Fibroblast of lung (primary cell): ENCODE measurements around the gene TBC1D14. TPM values are rescaled to one million over a fixed set of nuclear protein-coding genes. Genes with fewer than 3 reads are reported as not detected.
A peak's percentile ranks its signal among the peaks of the same experiment; 100 is the strongest.

Experiments
- DNase-seq, 2 donors: peaks; one replicate each; pipeline versions ENCODE4 v3.0.0 to v3.0.0-alpha.2; 2010; ENCODE audit warnings: low read depth in 2 of 2
- H2AFZ ChIP-seq: 2 replicates; pipeline ENCODE4 v1.5.1; 2012; ENCODE audit warnings: low read length, control low read depth, inconsistent platforms
- H3K27ac ChIP-seq: 2 replicates; pipeline ENCODE4 v1.5.1; 2011; ENCODE audit warnings: low read length, control low read depth; ENCODE audit not compliant: insufficient read depth
- H3K27me3 ChIP-seq: 2 replicates; pipeline ENCODE4 v1.5.1; 2011; ENCODE audit warnings: mild to moderate bottlenecking, low read length; ENCODE audit not compliant: control insufficient read depth, insufficient read depth
- H3K36me3 ChIP-seq: 2 replicates; pipeline ENCODE4 v1.5.1; 2011; ENCODE audit warnings: low read length; ENCODE audit not compliant: control insufficient read depth, insufficient read depth
- H3K4me1 ChIP-seq: 2 replicates; pipeline ENCODE4 v1.5.1; 2011; ENCODE audit warnings: low read length; ENCODE audit not compliant: control insufficient read depth, insufficient read depth; ENCODE audit errors: extremely low read depth
- H3K4me2 ChIP-seq: 2 replicates; pipeline ENCODE4 v1.5.1; 2011; ENCODE audit warnings: low read length, control low read depth; ENCODE audit not compliant: insufficient read depth; ENCODE audit errors: extremely low read depth
- H3K4me3 ChIP-seq, 4 experiments: fragments of 200-600 bp in 1 of 4; sonication (generic) in 1 of 4; replicated peaks in 1 of 4; 2 replicates each; pipeline ENCODE4 v1.5.1; 2011 to 2016; ENCODE audit warnings: low read length in 4 of 4, low read depth in 3 of 4, mild to moderate bottlenecking in 3 of 4, control low read depth in 2 of 4, inconsistent platforms in 1 of 4, mixed read lengths in 1 of 4; ENCODE audit not compliant: insufficient read depth in 1 of 4; ENCODE audit errors: control extremely low read depth in 1 of 4
- H3K79me2 ChIP-seq: 2 replicates; pipeline ENCODE4 v1.5.1; 2012; ENCODE audit warnings: mild to moderate bottlenecking, low read length, inconsistent platforms; ENCODE audit not compliant: control insufficient read depth, insufficient read depth
- H3K9ac ChIP-seq: 2 replicates; pipeline ENCODE4 v1.5.1; 2011; ENCODE audit warnings: mild to moderate bottlenecking, low read length, control low read depth; ENCODE audit not compliant: insufficient read depth
- H3K9me3 ChIP-seq: 2 replicates; pipeline ENCODE4 v1.5.1; 2012; ENCODE audit warnings: low read depth, low read length; ENCODE audit not compliant: control insufficient read depth, insufficient read depth
- H4K20me1 ChIP-seq: 2 replicates; pipeline ENCODE4 v1.5.1; 2011; ENCODE audit warnings: low read length; ENCODE audit not compliant: control insufficient read depth, insufficient read depth; ENCODE audit errors: extremely low read depth
- CTCF ChIP-seq, 2 donors: IDR thresholded peaks in 1 of 2; conservative IDR thresholded peaks in 1 of 2; 1 replicate in 1 of 2; 2 replicates in 1 of 2; pipeline ENCODE4 v1.5.1; 2011 to 2012; ENCODE audit warnings: low read length in 2 of 2, control low read depth in 1 of 2, inconsistent platforms in 1 of 2, low read depth in 1 of 2, mild to moderate bottlenecking in 1 of 2
- EZH2 ChIP-seq: IDR thresholded peaks from 2 replicates; pipeline ENCODE4 v1.5.1; 2012; ENCODE audit warnings: low read length, control low read depth, mild to moderate bottlenecking; ENCODE audit errors: missing control alignments
- polyA plus RNA-seq, 2 donors: library from polyadenylated mRNA; depleted of rRNA in 1 of 2; stranded (reverse) in 1 of 2; unstranded in 1 of 2; fragments of >200 nt; gene quantifications; 2 replicates each; pipeline ENCODE4 v1.2.1, GENCODE V29; 2011 to 2012; ENCODE audit warnings: missing spikeins in 1 of 2
- total RNA-seq: library from RNA; depleted of rRNA; stranded (reverse); fragments of >200 nt; gene quantifications from 2 replicates; pipeline ENCODE4 v1.2.1, GENCODE V29; 2014

TBC1D14 gene
- total and polyA plus RNA-seq, 2 donors (not counting 1 experiment from before 2014, with no cell fraction given) = 26.9 to 37.7 TPM

GRCh38 chr4:6873291-6873690 lies 36.3 kb upstream of the TBC1D14 start:
- H3K4me2 ChIP-seq = no peak overlapping the region
- H3K27ac ChIP-seq = no peak overlapping the region
- H3K79me2 ChIP-seq = no peaks in the 10 kb centered on the region
- peaks cover 5% of the 10 kb centered on the region for H3K36me3 ChIP-seq
- peak in 1 of 2 donors; percentile 19 for DNase-seq
- H3K4me3 ChIP-seq = no peak overlapping the region
- H3K27me3 ChIP-seq = no peaks in the 10 kb centered on the region
- H3K9ac ChIP-seq = no peak overlapping the region
- H4K20me1 ChIP-seq = no peaks in the 10 kb centered on the region
- H3K4me1 ChIP-seq = peaks cover 3% of the 10 kb centered on the region
- H2AFZ ChIP-seq = no peak overlapping the region
- TF ChIP-seq CTCF (conservative IDR thresholded peaks at IDR 0.05 in 1 of 2, IDR thresholded peaks at IDR 0.05 in 1 of 2; ENCODE audit: low read depth in 1 of 2, low read length in 2 of 2) = peak in 1 of 2 donors; percentile 26
- TF ChIP-seq EZH2 = no peak
- H3K9me3 ChIP-seq = no peaks in the 10 kb centered on the region

GRCh38 chr4:6873792-6874461 lies 35.7 kb upstream of the TBC1D14 start:
- H3K36me3 ChIP-seq = peaks cover 8% of the 10 kb centered on the region
- DNase-seq = peak; percentile 35 to 69
- H4K20me1 ChIP-seq = no peaks in the 10 kb centered on the region
- no peak overlapping the region for H2AFZ ChIP-seq
- H3K9me3 ChIP-seq = no peaks in the 10 kb centered on the region
- H3K27ac ChIP-seq = no peak overlapping the region
- H3K4me2 ChIP-seq = no peak overlapping the region
- no peaks in the 10 kb centered on the region for H3K27me3 ChIP-seq
- no peak overlapping the region for H3K9ac ChIP-seq
- no peaks in the 10 kb centered on the region for H3K79me2 ChIP-seq
- H3K4me3 ChIP-seq = no peak overlapping the region
- TF ChIP-seq CTCF (conservative IDR thresholded peaks at IDR 0.05 in 1 of 2, IDR thresholded peaks at IDR 0.05 in 1 of 2; ENCODE audit: low read depth in 1 of 2, low read length in 2 of 2) (peak; percentile 82 to 95), EZH2 (no peak)
- H3K4me1 ChIP-seq = peaks cover 3% of the 10 kb centered on the region

- Histone ChIP-seq H3K79me2 (no peaks in the 10 kb centered on the region), H3K4me3 (no peak overlapping the region), H3K36me3 (peaks cover 16% of the 10 kb centered on the region), H3K9ac (no peak overlapping the region), H3K4me1 (peaks cover 3% of the 10 kb centered on the region), H4K20me1 (no peaks in the 10 kb centered on the region), H2AFZ (no peak overlapping the region), H3K27me3 (no peaks in the 10 kb centered on the region), H3K4me2 (no peak overlapping the region), H3K27ac (no peak overlapping the region), H3K9me3 (no peaks in the 10 kb centered on the region)
- DNase-seq = no peak
- TF ChIP-seq EZH2 (no peak), CTCF (conservative IDR thresholded peaks at IDR 0.05 in 1 of 2, IDR thresholded peaks at IDR 0.05 in 1 of 2; ENCODE audit: low read depth in 1 of 2, low read length in 2 of 2) (no peak)
Measured at GRCh38 chr4:6874981-6875380, 34.6 kb upstream of the TBC1D14 start.
